GM23248 (cell line): ENCODE data around the gene CRB2. TPM values are rescaled to one million over a fixed set of nuclear protein-coding genes. Genes with fewer than 3 reads are reported as not detected.

ENCODE experiments used
- DNase-seq: peaks from one replicate; pipeline ENCODE4 v3.0.0-alpha.2; 2015
- H2AFZ ChIP-seq: fragments of 200-600 bp; sonication (generic); 2 replicates; pipeline ENCODE4 v1.6.1; 2016; ENCODE audit warnings: antibody characterized with exemption
- H3F3A ChIP-seq: fragments of 200-600 bp; sonication (generic); 2 replicates; pipeline ENCODE4 v1.6.1; 2016; ENCODE audit warnings: mild to moderate bottlenecking, antibody characterized with exemption, mixed run types; ENCODE audit not compliant: insufficient read depth
- H3K27ac ChIP-seq: fragments of 200-600 bp; sonication (generic); 2 replicates; pipeline ENCODE4 v1.5.1; 2016; ENCODE audit warnings: mild to moderate bottlenecking
- H3K27me3 ChIP-seq: fragments of 200-600 bp; sonication (generic); replicated peaks from 2 replicates; pipeline ENCODE4 v1.6.1; 2016; ENCODE audit warnings: mild to moderate bottlenecking; ENCODE audit not compliant: insufficient read depth
- H3K36me3 ChIP-seq: fragments of 200-600 bp; sonication (generic); 2 replicates; pipeline ENCODE4 v1.6.1; 2016; ENCODE audit warnings: low read depth, mild to moderate bottlenecking
- H3K4me1 ChIP-seq: fragments of 200-600 bp; sonication (generic); 2 replicates; pipeline ENCODE4 v1.6.1; 2016; ENCODE audit warnings: mild to moderate bottlenecking; ENCODE audit not compliant: insufficient read depth
- H3K4me2 ChIP-seq: fragments of 200-600 bp; sonication (generic); one replicate; pipeline ENCODE4 v1.6.1; 2016; ENCODE audit warnings: mild to moderate bottlenecking; ENCODE audit not compliant: unreplicated experiment
- H3K4me3 ChIP-seq: fragments of 200-600 bp; sonication (generic); 2 replicates; pipeline ENCODE4 v1.5.1; 2016; ENCODE audit warnings: mild to moderate bottlenecking
- H3K79me2 ChIP-seq: fragments of 200-600 bp; sonication (generic); 2 replicates; pipeline ENCODE4 v1.6.1; 2016; ENCODE audit warnings: mild to moderate bottlenecking; ENCODE audit not compliant: insufficient read depth
- H3K9ac ChIP-seq: fragments of 200-600 bp; sonication (generic); 2 replicates; pipeline ENCODE4 v1.6.1; 2016; ENCODE audit warnings: mild to moderate bottlenecking
- H3K9me2 ChIP-seq: fragments of 200-600 bp; sonication (generic); 2 replicates; pipeline ENCODE4 v1.6.1; 2016; ENCODE audit warnings: mixed run types, mild to moderate bottlenecking, moderate library complexity; ENCODE audit not compliant: insufficient read depth
- H3K9me3 ChIP-seq: fragments of 200-600 bp; sonication (generic); one replicate; pipeline ENCODE4 v1.6.1; 2017; ENCODE audit warnings: low read depth
- H4K20me1 ChIP-seq: fragments of 200-600 bp; sonication (generic); 2 replicates; pipeline ENCODE4 v1.6.0; 2016; ENCODE audit not compliant: insufficient read depth
- EZH2 ChIP-seq: fragments of 200-600 bp; sonication (generic); IDR thresholded peaks from 2 replicates; pipeline ENCODE4 v1.6.1; 2018; ENCODE audit warnings: antibody characterized with exemption, mild to moderate bottlenecking; ENCODE audit not compliant: insufficient read depth, poor library complexity, severe bottlenecking
- EZH2phosphoT487 ChIP-seq: fragments of 200-600 bp; sonication (generic); IDR thresholded peaks from 2 replicates; pipeline ENCODE4 v1.6.1; 2018; ENCODE audit warnings: antibody characterized with exemption, moderate library complexity, mild to moderate bottlenecking, low read depth; ENCODE audit not compliant: insufficient read depth
- WGBS, 2 experiments: methylation state at CpG; one replicate each; pipeline ENCODE4 v1.1.6; 2015 to 2017; ENCODE audit warnings: low lambda C conversion rate in 2 of 2, low coverage in 1 of 2; ENCODE audit errors: missing lambda C conversion rate in 2 of 2; 5-methylcytosine and 5-hydroxymethylcytosine counted together
- in situ Hi-C: fragments of 300-500 bp; cut with MboI; formaldehyde crosslinking; loops from 2 replicates; pipeline ENCODE4 v1.15.0; 2020
- polyA plus RNA-seq: library from polyadenylated mRNA; unstranded; fragments of >200 nt; fragmentation: Nextera tagmentation; extraction: Ambion mirVana; gene quantifications from 2 replicates; pipeline ENCODE4 v1.2.1, GENCODE V29; 2016
- total RNA-seq: library from RNA; depleted of rRNA; stranded (reverse); fragments of >200 nt; shearing (Covaris generic); gene quantifications from 2 replicates; pipeline ENCODE4 v1.2.3, GENCODE V29; 2014

CRB2 gene
- total and polyA plus RNA-seq, 2 experiments from 2014 or later: not detected

- H3K27me3 ChIP-seq: no peaks in the 10 kb centered on the region; the same call in none of the 2 replicates
- TF ChIP-seq EZH2: no peak
- no peak for TF ChIP-seq EZH2phosphoT487
- H3K9me3 ChIP-seq: no peaks in the 10 kb centered on the region
- H3F3A ChIP-seq: no peaks in the 10 kb centered on the region
- H3K4me3 ChIP-seq: no peak overlapping the region
- WGBS, 2 experiments: 90 to 94% methylated on average over 22 to 28 of the region's 28 CpGs
- no peaks in the 10 kb centered on the region for H4K20me1 ChIP-seq
- in situ Hi-C loops: no loop called here
- no peaks in the 10 kb centered on the region for H3K4me1 ChIP-seq
- no peaks in the 10 kb centered on the region for H3K36me3 ChIP-seq
- H3K4me2 ChIP-seq: no peak overlapping the region
- no peak overlapping the region for H3K9ac ChIP-seq
- no peaks in the 10 kb centered on the region for H3K79me2 ChIP-seq
- no peak for DNase-seq
- no peaks in the 10 kb centered on the region for H3K9me2 ChIP-seq
- no peak overlapping the region for H2AFZ ChIP-seq
- H3K27ac ChIP-seq: no peak overlapping the region
These were observed 25.1 kb downstream of the CRB2 start for GRCh38 chr9:123380852-123381705.

- Histone ChIP-seq H3K79me2 (no peaks in the 10 kb centered on the region), H3K36me3 (no peaks in the 10 kb centered on the region), H3K27me3 (no peaks in the 10 kb centered on the region), H3K27ac (no peak overlapping the region), H4K20me1 (no peaks in the 10 kb centered on the region), H3K9ac (no peak overlapping the region), H3K4me1 (no peaks in the 10 kb centered on the region), H3K9me3 (no peaks in the 10 kb centered on the region), H3K9me2 (no peaks in the 10 kb centered on the region), H3K4me3 (no peak overlapping the region), H3K4me2 (no peak overlapping the region), H2AFZ (no peak overlapping the region), H3F3A (no peaks in the 10 kb centered on the region)
- DNase-seq: no peak
- WGBS, 2 experiments: 84 to 86% methylated on average over 26 to 27 of the region's 27 CpGs
- in situ Hi-C loops: no loop called here
- TF ChIP-seq EZH2 (no peak), EZH2phosphoT487 (no peak)
These were observed 26.9 kb downstream of the CRB2 start for GRCh38 chr9:123382653-123383511.

DNA sequence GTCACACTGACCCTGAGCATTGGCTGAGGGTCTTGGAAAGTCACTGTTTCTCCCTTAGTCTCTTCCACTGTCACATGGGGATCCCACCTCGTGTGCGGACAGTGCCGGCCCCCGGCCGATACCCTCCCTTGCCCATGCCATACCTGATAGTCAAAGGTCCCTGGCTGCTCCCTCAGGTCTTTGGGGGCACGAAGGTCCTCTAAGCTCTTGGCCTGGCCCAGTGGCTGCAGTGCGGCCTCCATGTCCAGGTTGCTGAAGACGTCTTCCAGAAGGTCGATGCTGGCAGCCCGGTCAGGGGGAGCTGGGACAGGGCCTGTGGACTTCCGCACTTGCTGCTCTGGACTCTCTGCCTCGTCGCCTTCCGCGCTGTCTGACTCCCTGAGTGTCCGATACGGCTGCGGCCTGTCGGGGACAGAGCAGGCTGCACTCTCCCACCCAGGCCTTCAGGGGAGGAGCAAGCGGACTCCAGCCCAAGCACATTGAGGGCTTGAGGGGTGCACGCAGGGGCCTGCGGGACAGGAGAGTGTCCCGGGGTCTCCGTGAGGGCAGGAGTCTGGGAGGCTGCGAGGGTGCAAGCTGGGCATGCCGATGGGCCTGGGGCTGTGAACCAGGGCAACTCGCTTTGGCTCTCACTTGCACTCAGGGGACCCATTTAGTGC lies 27.6 kb downstream of the CRB2 start:
- Histone ChIP-seq H3K4me2 (no peak overlapping the region), H3K27me3 (no peaks in the 10 kb centered on the region), H3K4me3 (no peak overlapping the region), H3K27ac (no peak overlapping the region), H3K9ac (no peak overlapping the region), H3K36me3 (no peaks in the 10 kb centered on the region), H3K79me2 (no peaks in the 10 kb centered on the region), H3K4me1 (no peaks in the 10 kb centered on the region; the same call in 1 of the 2 replicates), H2AFZ (no peak overlapping the region), H3K9me2 (no peaks in the 10 kb centered on the region), H4K20me1 (no peaks in the 10 kb centered on the region), H3F3A (no peaks in the 10 kb centered on the region), H3K9me3 (no peaks in the 10 kb centered on the region)
- no peak for DNase-seq
- no peak for TF ChIP-seq EZH2phosphoT487
- no peak for TF ChIP-seq EZH2
- in situ Hi-C loops: no loop called here
- WGBS, 2 experiments: 87 to 94% methylated on average over 25 to 27 of the region's 27 CpGs

DNA sequence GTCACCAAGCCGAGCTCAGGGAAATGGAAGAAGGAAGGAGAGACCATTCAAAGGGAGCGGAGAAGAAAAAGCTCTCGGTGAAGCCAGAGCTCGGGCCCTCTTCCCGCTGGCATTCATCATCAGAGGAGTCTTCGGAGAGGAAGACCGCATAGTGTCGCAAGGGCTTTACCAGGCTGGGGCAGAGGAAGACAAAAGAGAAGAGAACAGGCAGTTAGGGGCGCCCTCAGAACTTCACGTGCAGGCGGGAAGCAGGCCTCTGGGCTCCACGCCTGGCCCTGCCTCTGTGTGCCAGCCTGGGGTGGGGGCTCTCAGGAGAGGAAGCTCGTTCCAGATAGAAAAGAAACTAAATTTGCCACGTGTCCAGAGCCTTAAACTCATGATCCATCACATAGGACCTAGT lies 31.7 kb downstream of the CRB2 start:
- DNase-seq: peak; percentile 53
- H3K4me3 ChIP-seq: no peak overlapping the region
- no peaks in the 10 kb centered on the region for H3K9me3 ChIP-seq
- in situ Hi-C loops: no loop called here
- H3K9me2 ChIP-seq: no peaks in the 10 kb centered on the region
- H2AFZ ChIP-seq: 0 out of 2 replicates have a peak overlapping the region, but pooled peaks have one; percentile 19
- H3K27me3 ChIP-seq: no peaks in the 10 kb centered on the region
- no peak for TF ChIP-seq EZH2phosphoT487
- TF ChIP-seq EZH2: no peak
- 22 to 28% methylated on average over 14 of the region's 14 CpGs for WGBS, 2 experiments
- H3F3A ChIP-seq: no peaks in the 10 kb centered on the region
- H3K4me2 ChIP-seq: no peak overlapping the region
- no peak overlapping the region for H3K9ac ChIP-seq
- no peaks in the 10 kb centered on the region for H3K79me2 ChIP-seq
- H3K36me3 ChIP-seq: no peaks in the 10 kb centered on the region
- H3K4me1 ChIP-seq: no peaks in the 10 kb centered on the region; the same call in 1 of the 2 replicates
- H4K20me1 ChIP-seq: no peaks in the 10 kb centered on the region
- H3K27ac ChIP-seq: no peak overlapping the region
